COLO668 (cell line): ENCODE results near the gene ANXA6.

Source experiments
- DNase-seq: peaks from one replicate; lab custom pipeline; 2025; ENCODE audit not compliant: unreplicated experiment; lab: John Stamatoyannopoulos, UW

Gene ANXA6

DNA sequence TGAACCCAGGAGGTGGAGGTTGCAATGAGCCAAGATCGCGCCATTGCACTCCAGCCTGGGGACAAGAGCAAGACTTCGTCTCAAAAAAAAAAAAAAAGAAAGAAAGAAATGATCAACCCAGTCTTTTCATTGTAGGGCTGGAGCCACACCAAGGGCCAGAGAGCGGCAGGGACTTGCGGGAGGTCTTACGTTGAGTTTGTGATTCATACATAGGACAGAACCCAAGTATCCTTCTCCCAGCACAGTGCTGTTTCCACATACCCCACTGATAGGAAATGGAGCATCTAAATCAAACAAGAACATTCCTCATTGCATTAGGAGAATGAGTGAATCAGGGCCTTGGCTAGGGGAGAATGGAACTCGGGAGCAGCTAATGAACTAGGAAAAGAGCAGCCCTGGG lies 73.2 kb downstream of the ANXA6 start:
- DNase-seq: no peak

GRCh38 chr5:151083081-151083676 lies 74.4 kb downstream of the ANXA6 start:
- DNase-seq: peak; percentile 53

DNA sequence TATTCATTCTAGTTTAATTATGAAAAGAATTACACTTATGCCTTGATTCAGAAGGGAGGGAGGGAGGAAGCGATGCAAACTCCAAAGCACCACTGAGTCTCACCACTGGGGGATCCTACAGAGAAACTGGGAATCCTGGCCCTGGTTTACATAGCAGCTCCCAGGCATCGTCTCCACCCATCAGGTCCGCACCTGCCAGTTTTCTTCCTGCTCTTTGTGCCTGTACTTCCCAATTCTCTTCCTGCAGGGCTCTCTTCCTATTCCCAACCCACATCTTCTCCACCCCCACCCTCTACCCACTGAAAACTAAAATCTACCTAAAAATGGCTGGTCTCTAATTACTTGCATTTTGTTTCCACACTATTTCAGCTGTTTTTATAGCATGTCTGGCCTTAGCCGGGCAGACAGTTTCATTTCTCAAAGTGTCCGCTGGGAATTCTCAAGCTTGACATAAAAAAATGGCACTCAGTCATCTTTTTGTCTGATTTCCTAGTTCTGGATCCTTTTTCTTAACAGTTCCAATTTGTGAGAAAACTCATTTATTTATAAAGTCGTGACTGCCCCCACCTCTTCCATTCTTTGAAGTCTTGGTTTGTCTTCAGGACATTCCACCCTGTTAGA lies 75.2 kb downstream of the ANXA6 start:
- peak; percentile 49 for DNase-seq

DNA sequence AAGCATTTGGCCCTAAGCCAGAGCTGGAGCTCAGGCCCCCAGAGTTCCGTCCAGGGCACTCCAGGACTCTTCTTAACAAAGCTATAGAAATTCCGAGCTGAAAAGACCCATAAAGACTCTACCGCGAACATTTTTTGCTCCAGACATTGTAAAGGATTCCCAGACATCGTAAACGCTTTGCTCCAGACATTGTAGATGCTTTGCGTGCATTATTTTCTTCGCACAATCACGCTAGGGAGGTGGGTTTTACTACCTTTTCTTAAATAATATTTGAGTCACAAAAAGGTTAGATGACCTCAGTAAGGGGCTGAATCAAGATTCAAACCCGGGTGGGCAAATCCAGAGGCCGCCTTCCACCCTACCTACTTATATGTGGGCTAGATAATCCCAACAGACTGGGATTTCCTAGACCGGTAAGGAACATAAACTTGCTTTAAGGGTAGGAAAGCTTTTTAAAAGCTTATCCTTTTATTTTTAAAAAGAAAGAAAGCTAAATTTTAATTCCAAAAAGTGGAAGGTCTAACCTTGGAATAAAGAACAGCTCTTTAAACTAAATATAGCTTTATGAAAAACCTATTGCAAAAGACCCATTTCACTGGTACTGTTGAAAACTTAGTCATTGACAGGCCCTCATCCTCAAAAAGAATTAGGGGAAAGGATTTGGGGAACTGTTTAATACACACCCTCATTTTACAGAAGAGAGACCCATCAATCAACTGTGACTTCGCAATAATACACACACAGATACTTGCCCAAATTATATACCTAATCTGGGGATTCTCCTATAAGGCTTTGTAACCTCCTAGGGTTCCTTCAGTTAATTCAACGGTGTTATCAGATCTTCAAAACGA lies 75.9 kb downstream of the ANXA6 start:
- no peak for DNase-seq

DNA sequence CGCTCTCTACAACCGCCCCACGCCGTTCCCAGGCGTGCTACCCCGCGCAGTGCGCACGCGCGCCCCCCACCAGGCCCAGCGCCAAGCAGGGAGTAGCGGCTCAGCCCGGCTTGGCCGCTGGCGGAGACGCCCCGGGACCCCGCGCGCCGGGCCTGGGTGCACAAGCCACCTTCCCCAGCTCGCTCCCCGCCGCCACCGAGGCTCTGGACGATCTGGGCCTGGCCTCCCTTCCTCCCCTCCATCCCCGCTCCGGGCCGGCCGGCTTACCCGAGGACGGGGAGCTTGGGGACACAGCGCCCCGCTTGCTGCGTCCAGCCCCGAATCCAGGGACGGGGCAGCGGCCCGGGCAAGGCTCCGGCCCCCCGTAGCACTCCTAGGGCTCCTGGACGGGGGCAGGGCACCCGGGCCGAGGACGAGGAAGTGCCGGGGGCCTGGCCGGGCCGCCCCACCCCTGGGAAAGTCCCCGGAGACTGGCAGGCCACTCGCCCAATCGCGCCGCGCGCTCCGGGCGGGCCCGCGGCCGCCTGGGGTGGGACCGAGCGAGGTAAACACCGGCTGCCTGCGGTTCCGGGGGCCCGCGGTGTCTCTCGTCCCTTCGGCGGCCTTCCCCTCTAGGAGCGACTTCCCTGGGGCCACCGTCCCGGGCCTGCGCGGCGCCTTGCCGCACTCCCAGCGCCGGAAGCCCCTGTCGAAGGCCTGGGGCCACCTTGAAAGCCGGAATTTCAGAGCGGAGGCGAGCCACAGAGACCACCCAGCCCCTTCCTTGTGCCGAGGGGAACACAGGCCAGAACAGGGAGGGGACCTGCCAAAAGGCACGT lies 76.8 kb downstream of the ANXA6 start, which contains the start of gene TNIP1:
Gene TNIP1 (minus strand): TSS at position 422 of the 818 bp plus-strand sequence. CDS start 15,939 bp downstream, outside the sequence.
- DNase-seq: peak; percentile 88

DNA sequence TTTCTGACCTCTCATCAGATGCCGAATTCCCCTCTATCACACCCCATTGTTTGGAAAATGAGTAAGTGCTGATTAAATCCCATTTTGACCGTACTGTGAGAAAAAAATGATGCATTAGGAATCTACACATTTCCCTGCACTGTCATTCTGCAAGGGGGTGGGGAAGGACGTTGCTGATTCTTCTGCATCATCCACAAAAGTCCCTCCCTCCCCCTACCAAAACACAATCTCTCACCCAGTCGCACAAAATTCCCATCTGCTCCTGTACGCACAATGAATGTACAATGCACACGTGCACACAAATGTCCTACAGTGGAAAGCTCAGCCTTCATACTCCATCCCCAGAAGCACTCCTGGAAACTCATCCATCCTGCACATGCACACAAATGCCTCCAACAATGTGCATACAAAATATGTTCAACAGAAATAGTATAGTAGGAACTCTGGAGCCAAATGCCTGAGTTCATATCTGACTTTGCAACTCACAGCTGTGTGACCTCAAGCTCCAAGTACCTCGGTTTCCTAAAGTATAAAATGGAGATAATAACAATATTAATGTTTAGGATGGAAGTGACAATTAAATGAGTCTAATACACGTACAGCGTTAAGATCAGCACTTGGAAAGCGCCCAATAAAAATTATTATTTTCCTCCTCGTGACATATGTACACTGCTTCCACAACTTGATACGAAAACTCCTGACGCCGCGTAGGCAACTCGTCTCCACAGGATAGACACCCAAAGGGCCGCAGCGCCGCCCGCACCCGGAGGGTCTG lies 77.6 kb downstream of the ANXA6 start:
- DNase-seq: no peak

- no peak for DNase-seq
These were observed 78.9 kb downstream of the ANXA6 start for GRCh38 chr5:151078490-151079262.

DNA sequence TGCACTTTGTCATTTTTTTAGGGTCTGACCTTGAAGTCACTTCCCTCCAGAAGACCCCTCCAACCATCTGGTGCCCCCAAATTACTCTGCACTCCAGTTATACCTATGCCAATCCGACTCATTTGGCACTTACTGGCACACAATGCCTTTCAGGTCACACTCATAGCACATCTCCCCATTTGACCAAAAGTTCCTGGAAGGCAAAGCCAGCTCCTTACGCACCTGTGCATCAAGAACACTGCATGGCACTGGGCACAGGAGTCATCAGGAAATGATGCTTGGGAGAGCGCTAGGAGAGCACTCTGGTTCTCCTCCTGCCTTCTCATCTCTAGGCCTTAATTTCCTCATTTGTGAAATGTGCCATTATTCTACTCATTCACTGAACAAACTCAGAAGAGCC lies 79.6 kb downstream of the ANXA6 start:
- DNase-seq: no peak

DNA sequence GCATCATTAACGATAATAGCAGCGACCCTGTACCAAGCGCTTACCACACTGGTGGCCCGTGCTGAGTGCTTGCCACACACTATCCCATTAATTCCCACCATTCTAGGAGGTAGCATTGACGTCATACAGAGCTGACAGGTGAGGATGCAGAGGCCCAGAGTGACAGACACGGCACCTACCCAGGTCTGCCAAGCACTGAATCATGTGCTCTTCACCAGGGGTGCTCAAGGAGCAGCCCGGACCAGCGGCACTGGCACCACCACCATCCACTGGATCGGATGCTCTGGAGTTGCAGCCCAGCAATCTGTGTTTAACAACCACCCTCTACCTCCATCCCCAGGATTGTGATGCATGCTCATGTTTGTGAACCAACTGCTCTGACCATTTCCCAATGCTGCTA lies 80.2 kb downstream of the ANXA6 start:
- no peak for DNase-seq

GRCh38 chr5:151076616-151077015 lies 81.0 kb downstream of the ANXA6 start:
- DNase-seq: no peak

GRCh38 chr5:151075698-151076331 lies 81.8 kb downstream of the ANXA6 start:
- DNase-seq: no peak

DNA sequence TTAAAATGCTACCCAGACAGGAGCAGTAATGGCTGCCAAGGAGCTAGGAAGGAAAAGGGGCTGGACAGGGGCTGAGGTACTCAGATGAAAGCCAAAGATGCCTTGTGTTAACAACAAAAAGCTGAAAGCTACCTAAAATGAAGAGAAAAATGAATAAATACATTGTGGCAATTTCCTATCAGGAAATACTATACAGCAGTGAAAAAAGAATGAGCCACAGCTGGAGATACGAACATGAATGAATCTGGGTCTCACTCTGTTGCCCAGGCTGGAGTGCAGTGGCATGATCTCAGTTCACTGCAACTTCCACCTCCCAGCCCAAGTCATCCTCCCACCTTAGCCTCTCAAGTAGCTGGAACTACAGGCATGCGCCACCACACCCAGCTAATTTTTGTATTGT lies 83.0 kb downstream of the ANXA6 start:
- DNase-seq: no peak

- no peak for DNase-seq
These were observed 84.3 kb downstream of the ANXA6 start for GRCh38 chr5:151073280-151073679.

DNA sequence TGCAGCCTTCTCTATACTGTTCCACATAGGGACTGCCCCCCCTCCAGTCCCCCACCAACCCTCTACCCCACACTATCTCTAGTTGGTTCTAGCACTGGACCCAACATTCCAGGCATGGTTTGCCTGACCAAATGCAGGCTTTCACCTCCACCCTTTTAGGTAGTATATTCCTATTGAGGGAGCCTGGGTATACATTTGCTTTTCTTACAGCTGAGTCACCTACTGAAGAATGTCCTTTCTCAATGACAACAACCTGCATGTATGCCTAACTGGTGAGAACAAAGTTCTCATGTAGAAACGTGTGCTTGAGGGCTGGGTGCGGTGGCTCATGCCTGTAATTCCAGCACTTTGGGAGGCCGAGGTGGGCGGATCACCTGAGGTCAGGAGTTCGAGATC lies 85.0 kb downstream of the ANXA6 start:
- no peak for DNase-seq

- DNase-seq: no peak
These were observed 85.5 kb downstream of the ANXA6 start for GRCh38 chr5:151071848-151072629.

GRCh38 chr5:151071021-151071420 lies 86.6 kb downstream of the ANXA6 start:
- DNase-seq: no peak

GRCh38 chr5:151070449-151070848 lies 87.1 kb downstream of the ANXA6 start:
- DNase-seq: no peak

DNA sequence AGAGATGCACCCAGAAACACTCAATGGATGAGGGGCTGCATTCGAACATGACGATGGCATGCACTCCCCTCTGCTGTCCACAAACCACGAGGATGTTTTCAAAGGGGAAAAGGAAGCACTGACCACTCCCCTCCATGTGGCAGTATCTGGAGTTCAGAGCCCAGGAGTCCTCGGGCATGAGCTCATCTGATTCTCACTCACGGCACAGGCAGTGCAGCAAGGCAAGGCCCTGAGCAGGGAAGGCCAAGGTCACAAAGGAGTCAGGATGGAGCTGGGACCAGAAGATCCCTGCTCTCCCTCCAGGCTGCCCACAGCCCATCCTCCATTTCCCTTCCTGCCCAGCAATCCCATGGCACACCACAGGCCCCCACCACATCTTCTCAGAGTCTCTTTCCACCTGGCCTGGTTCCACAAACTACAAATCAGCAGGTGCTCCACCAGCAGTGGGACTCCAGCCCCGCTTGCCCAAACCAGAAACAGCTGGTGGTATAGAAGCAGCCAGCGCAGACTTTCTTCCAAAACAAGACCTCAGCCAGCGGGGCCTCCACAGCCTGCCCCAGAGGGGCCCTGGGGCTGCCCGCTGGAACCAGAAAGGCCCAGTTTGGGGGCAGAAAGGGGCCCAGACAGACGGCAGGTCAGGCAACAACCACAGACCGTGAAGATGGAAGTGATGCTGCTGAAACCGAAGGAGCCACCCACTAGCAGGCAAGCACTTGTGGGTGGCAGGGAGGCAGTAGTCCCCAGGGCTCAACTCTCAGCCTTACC lies 89.0 kb downstream of the ANXA6 start:
- peak; percentile 9 for DNase-seq
